Activated CD8-positive, alpha-beta T cell treated with anti-CD3 and anti-CD28 coated beads, Interleukin-2, amount 10 ng/mL, durations not matched to agents 7 days and 5 days (primary cell): ENCODE results near the gene CLRN3. TPM values are rescaled to one million over a fixed set of nuclear protein-coding genes. Genes with fewer than 3 reads are reported as not detected.

ENCODE experiments used
- ATAC-seq: fragments of 150-1000 bp; cut with Tn5 transposase; one replicate; pipeline ENCODE4 v1.10.0; 2021; ENCODE audit warnings: moderate library complexity
- CTCF ChIA-PET: fragments of 350-600 bp; sonication (Branson Sonifier 250); formaldehyde crosslinking; loops from one replicate; lab custom pipeline; 2021; ENCODE audit warnings: antibody characterized with exemption; lab: Charles Lee
- POLR2A ChIA-PET: fragments of 350-600 bp; sonication (Branson Sonifier 250); formaldehyde crosslinking; loops from one replicate; lab custom pipeline; 2021; ENCODE audit warnings: antibody characterized with exemption; lab: Charles Lee
- DNase-seq: peaks from one replicate; pipeline ENCODE4 v3.0.0-alpha.2; 2020
- H3K27ac Mint-ChIP-seq: one replicate; pipeline ENCODE4 v1.8.0; 2021; ENCODE audit warnings: mild to moderate bottlenecking, mixed read lengths
- H3K27me3 Mint-ChIP-seq: one replicate; pipeline ENCODE4 v1.8.0; 2021; ENCODE audit warnings: low read depth, mixed read lengths
- H3K36me3 Mint-ChIP-seq: one replicate; pipeline ENCODE4 v1.8.0; 2021; ENCODE audit warnings: low read depth, mixed read lengths
- H3K4me1 Mint-ChIP-seq: one replicate; pipeline ENCODE4 v1.8.0; 2021; ENCODE audit warnings: low read depth, mixed read lengths
- H3K4me3 Mint-ChIP-seq: one replicate; pipeline ENCODE4 v1.8.0; 2021; ENCODE audit warnings: mild to moderate bottlenecking, mixed read lengths
- H3K9me3 Mint-ChIP-seq: one replicate; pipeline ENCODE4 v1.8.0; 2022; ENCODE audit warnings: mixed read lengths; ENCODE audit not compliant: insufficient read depth
- total RNA-seq, 2 experiments: library from RNA; stranded (reverse); gene quantifications; one replicate each; pipeline ENCODE4 v1.2.3, GENCODE V29; 2021

Gene CLRN3
- total RNA-seq, 2 experiments from 2014 or later: not detected

GRCh38 chr10:127906548-127907377 lies 14.0 kb upstream of the CLRN3 start, which contains the start of gene PTPRE:
TSS of gene PTPRE (plus strand) at chr10:127907103. CDS start at chr10:128040882, 133,779 bp downstream.
- Mint-ChIP-seq H3K27me3 (peaks cover 51% of the 10 kb centered on the region), H3K4me3 (peak within 1 kb of the TSS; percentile 12), H3K9me3 (no peaks in the 10 kb centered on the region), H3K27ac (no peak within 1 kb of the TSS), H3K4me1 (no peaks in the 10 kb centered on the region), H3K36me3 (no peaks in the 10 kb centered on the region)
- POLR2A ChIA-PET: no interaction called here
- ATAC-seq (peak; percentile 97), DNase-seq (peak; percentile 65)
- CTCF ChIA-PET: interaction anchor here (0.6 to 5.5 kb wide), 17 partner anchors 12 to 177 kb away, joined by 3 to 82 read pairs (median 5); no protein-coding TSS in a partner anchor

- DNase-seq: no peak
- no peak for ATAC-seq
- Mint-ChIP-seq H3K4me1 (no peaks in the 10 kb centered on the region), H3K27ac (no peak overlapping the region), H3K27me3 (peaks cover 51% of the 10 kb centered on the region), H3K9me3 (no peaks in the 10 kb centered on the region), H3K36me3 (no peaks in the 10 kb centered on the region), H3K4me3 (no peak overlapping the region)
- ChIA-PET POLR2A (interaction anchor here (0.6 kb wide), 1 partner anchor 70 kb away, joined by 3 read pairs; no protein-coding TSS in a partner anchor), CTCF (interaction anchor here (0.8 to 5.5 kb wide), 14 partner anchors 14 to 178 kb away, joined by 3 to 82 read pairs (median 4); no protein-coding TSS in a partner anchor)
Observed at GRCh38 chr10:127905848-127906261, 13.1 kb upstream of the CLRN3 start.

GRCh38 chr10:127905001-127905847 lies 12.5 kb upstream of the CLRN3 start:
- DNase-seq: no peak
- ChIA-PET CTCF (interaction anchor here (0.8 to 5.5 kb wide), 6 partner anchors 106 to 179 kb away, joined by 3 to 82 read pairs (median 3); no protein-coding TSS in a partner anchor), POLR2A (interaction anchor here (0.6 kb wide), 2 partner anchors 37 to 70 kb away, joined by 3 read pairs; no protein-coding TSS in a partner anchor)
- ATAC-seq: no peak
- Mint-ChIP-seq H3K36me3 (no peaks in the 10 kb centered on the region), H3K4me3 (no peak overlapping the region), H3K9me3 (no peaks in the 10 kb centered on the region), H3K27ac (no peak overlapping the region), H3K27me3 (peaks cover 51% of the 10 kb centered on the region), H3K4me1 (no peaks in the 10 kb centered on the region)

GRCh38 chr10:127904311-127905000 lies 11.7 kb upstream of the CLRN3 start:
- Mint-ChIP-seq H3K27me3 (peaks cover 50% of the 10 kb centered on the region), H3K36me3 (no peaks in the 10 kb centered on the region), H3K9me3 (no peaks in the 10 kb centered on the region), H3K27ac (no peak overlapping the region), H3K4me1 (peaks cover 3% of the 10 kb centered on the region), H3K4me3 (no peak overlapping the region)
- POLR2A ChIA-PET: interaction anchor here (0.6 kb wide), 1 partner anchor 36 kb away, joined by 3 read pairs; no protein-coding TSS in a partner anchor
- DNase-seq (no peak), ATAC-seq (no peak)
- CTCF ChIA-PET: interaction anchor here (1.4 to 5.5 kb wide), 2 partner anchors 106 to 159 kb away, joined by 3 to 82 read pairs; no protein-coding TSS in a partner anchor

- CTCF ChIA-PET: interaction anchor here (1.4 to 5.5 kb wide), 2 partner anchors 107 to 159 kb away, joined by 3 to 82 read pairs; no protein-coding TSS in a partner anchor
- DNase-seq: no peak
- H3K4me3 Mint-ChIP-seq: no peak overlapping the region
- no peaks in the 10 kb centered on the region for H3K36me3 Mint-ChIP-seq
- no peak for ATAC-seq
- H3K4me1 Mint-ChIP-seq: peaks cover 3% of the 10 kb centered on the region
- POLR2A ChIA-PET: no interaction called here
- H3K27me3 Mint-ChIP-seq: peaks cover 48% of the 10 kb centered on the region
- no peak overlapping the region for H3K27ac Mint-ChIP-seq
- H3K9me3 Mint-ChIP-seq: no peaks in the 10 kb centered on the region
Observed at GRCh38 chr10:127903789-127904188, 11.0 kb upstream of the CLRN3 start.

- no peaks in the 10 kb centered on the region for H3K36me3 Mint-ChIP-seq
Observed at GRCh38 chr10:127899766-127900387, 7.1 kb upstream of the CLRN3 start.

GRCh38 chr10:127897177-127897576 lies 4.4 kb upstream of the CLRN3 start:
- DNase-seq (no peak), ATAC-seq (no peak)
- Mint-ChIP-seq H3K9me3 (no peaks in the 10 kb centered on the region), H3K27ac (no peak overlapping the region), H3K27me3 (peaks cover 30% of the 10 kb centered on the region), H3K4me1 (peaks cover 6% of the 10 kb centered on the region), H3K36me3 (no peaks in the 10 kb centered on the region), H3K4me3 (no peak overlapping the region)
- POLR2A ChIA-PET: no interaction called here
- CTCF ChIA-PET: no interaction called here

More at GRCh38 chr10:127899766-127900387, 7.1 kb upstream of the CLRN3 start:
- CTCF ChIA-PET: interaction anchor here (1.5 kb wide), 3 partner anchors 21 to 169 kb away, joined by 3 to 6 read pairs (median 3); no protein-coding TSS in a partner anchor
- H3K4me3 Mint-ChIP-seq: no peak overlapping the region
- peaks cover 37% of the 10 kb centered on the region for H3K27me3 Mint-ChIP-seq
- POLR2A ChIA-PET: no interaction called here
- ATAC-seq (no peak), DNase-seq (no peak)
- H3K9me3 Mint-ChIP-seq: no peaks in the 10 kb centered on the region
- H3K4me1 Mint-ChIP-seq: peaks cover 6% of the 10 kb centered on the region
- no peak overlapping the region for H3K27ac Mint-ChIP-seq

- ATAC-seq: no peak
- no peaks in the 10 kb centered on the region for H3K9me3 Mint-ChIP-seq
- no peak for DNase-seq
- peaks cover 30% of the 10 kb centered on the region for H3K27me3 Mint-ChIP-seq
- POLR2A ChIA-PET: no interaction called here
- H3K4me3 Mint-ChIP-seq: no peak overlapping the region
- CTCF ChIA-PET: no interaction called here
- no peaks in the 10 kb centered on the region for H3K36me3 Mint-ChIP-seq
- H3K4me1 Mint-ChIP-seq: peaks cover 6% of the 10 kb centered on the region
- no peak overlapping the region for H3K27ac Mint-ChIP-seq
Observed at GRCh38 chr10:127896590-127896989, 3.8 kb upstream of the CLRN3 start.

- Mint-ChIP-seq H3K9me3 (no peaks in the 10 kb centered on the region), H3K4me3 (no peak overlapping the region), H3K27me3 (peaks cover 25% of the 10 kb centered on the region), H3K4me1 (peaks cover 3% of the 10 kb centered on the region), H3K27ac (no peak overlapping the region), H3K36me3 (no peaks in the 10 kb centered on the region)
- DNase-seq: no peak
- ChIA-PET POLR2A (no interaction called here), CTCF (interaction anchor here (0.6 to 2.0 kb wide), 2 partner anchors 13 to 40 kb away, joined by 3 to 7 read pairs; partner anchors contain the start of gene PTPRE)
- no peak for ATAC-seq
Observed at GRCh38 chr10:127894146-127894545, 1.4 kb upstream of the CLRN3 start.

- peaks cover 3% of the 10 kb centered on the region for H3K4me1 Mint-ChIP-seq
- no peak for ATAC-seq
- H3K27ac Mint-ChIP-seq: no peak overlapping the region
- CTCF ChIA-PET: interaction anchor here (1.8 kb wide), 1 partner anchor 16 kb away, joined by 8 read pairs; the partner anchor contains the start of gene PTPRE
- no peaks in the 10 kb centered on the region for H3K36me3 Mint-ChIP-seq
- no peak overlapping the region for H3K4me3 Mint-ChIP-seq
- no peaks in the 10 kb centered on the region for H3K9me3 Mint-ChIP-seq
- H3K27me3 Mint-ChIP-seq: peaks cover 17% of the 10 kb centered on the region
- POLR2A ChIA-PET: no interaction called here
- no peak for DNase-seq
Observed at GRCh38 chr10:127890832-127891334, 1.9 kb downstream of the CLRN3 start.
